MM.1S (cell line): ENCODE data around the gene RAB6B.

Source experiments
- DNase-seq: peaks from one replicate; pipeline ENCODE4 v3.0.0-alpha.2; 2015
- H2AFZ ChIP-seq: fragments of 300-600 bp; sonication (generic); 2 replicates; pipeline ENCODE4 v1.6.0; 2016; ENCODE audit warnings: antibody characterized with exemption, low read length
- H3F3A ChIP-seq: fragments of 300-600 bp; sonication (generic); 2 replicates; pipeline ENCODE4 v1.6.1; 2016; ENCODE audit warnings: mild to moderate bottlenecking, antibody characterized with exemption, low read length, moderate library complexity, mixed read lengths; ENCODE audit not compliant: insufficient read depth
- H3K27ac ChIP-seq: fragments of 300-600 bp; sonication (generic); 2 replicates; pipeline ENCODE4 v1.5.1; 2016; ENCODE audit warnings: mild to moderate bottlenecking, low read length
- H3K27me3 ChIP-seq: fragments of 300-600 bp; sonication (generic); replicated peaks from 2 replicates; pipeline ENCODE4 v1.6.0; 2016; ENCODE audit warnings: low read length; ENCODE audit not compliant: insufficient read depth
- H3K36me3 ChIP-seq: fragments of 300-600 bp; sonication (generic); replicated peaks from 2 replicates; pipeline ENCODE4 v1.6.1; 2016; ENCODE audit warnings: mild to moderate bottlenecking, low read length, mixed read lengths; ENCODE audit not compliant: insufficient read depth
- H3K4me1 ChIP-seq: fragments of 300-600 bp; sonication (generic); 2 replicates; pipeline ENCODE4 v1.6.1; 2016; ENCODE audit warnings: low read length, mixed read lengths
- H3K4me2 ChIP-seq: fragments of 300-600 bp; sonication (generic); 2 replicates; pipeline ENCODE4 v1.6.0; 2016; ENCODE audit warnings: low read depth, low read length
- H3K4me3 ChIP-seq: fragments of 300-600 bp; sonication (generic); 2 replicates; pipeline ENCODE4 v1.5.1; 2016; ENCODE audit warnings: low read length, mixed read lengths
- H3K79me2 ChIP-seq: fragments of 300-600 bp; sonication (generic); 2 replicates; pipeline ENCODE4 v1.6.1; 2016; ENCODE audit warnings: mixed run types, low read length, mixed read lengths
- H3K9ac ChIP-seq: fragments of 300-600 bp; sonication (generic); 2 replicates; pipeline ENCODE4 v1.6.1; 2016; ENCODE audit warnings: low read length, mixed read lengths
- H3K9me2 ChIP-seq: fragments of 300-600 bp; sonication (generic); replicated peaks from 2 replicates; pipeline ENCODE4 v1.6.1; 2016; ENCODE audit warnings: mild to moderate bottlenecking, low read length, mixed read lengths; ENCODE audit not compliant: insufficient read depth
- H3K9me3 ChIP-seq: fragments of 300-600 bp; sonication (generic); replicated peaks from 2 replicates; pipeline ENCODE4 v1.6.1; 2016; ENCODE audit warnings: mild to moderate bottlenecking, low read length, mixed read lengths; ENCODE audit not compliant: insufficient read depth
- H4K20me1 ChIP-seq: fragments of 300-600 bp; sonication (generic); 2 replicates; pipeline ENCODE4 v1.6.1; 2016; ENCODE audit warnings: mild to moderate bottlenecking, low read length, moderate library complexity, mixed read lengths; ENCODE audit not compliant: insufficient read depth
- EZH2 ChIP-seq: fragments of 300-600 bp; sonication (generic); optimal IDR thresholded peaks from 2 replicates; pipeline ENCODE3; 2017; ENCODE audit warnings: low read depth, mild to moderate bottlenecking, antibody characterized with exemption, low read length, mixed read lengths
- EZH2phosphoT487 ChIP-seq: fragments of 300-600 bp; sonication (generic); IDR thresholded peaks from 2 replicates; pipeline ENCODE4 v1.6.1; 2018; ENCODE audit warnings: antibody characterized with exemption, low read length
- TF ChIP-seq, protein P1 (sequence below): fragments of 300-600 bp; sonication (generic); IDR thresholded peaks from 2 replicates; pipeline ENCODE4 v1.5.1; 2016; ENCODE audit warnings: antibody characterized with exemption, low read length, mixed read lengths

Gene RAB6B

GRCh38 chr3:133943639-133944141 is 48.0 kb upstream of the RAB6B start:
- H3K4me1 ChIP-seq, result peaks cover 12% of the 10 kb centered on the region
- H3K79me2 ChIP-seq, result no peaks in the 10 kb centered on the region
- H3K27ac ChIP-seq, result no peak overlapping the region
- TF ChIP-seq EZH2phosphoT487 (no peak), EZH2 (no peak)
- TF ChIP-seq, protein P1, sequence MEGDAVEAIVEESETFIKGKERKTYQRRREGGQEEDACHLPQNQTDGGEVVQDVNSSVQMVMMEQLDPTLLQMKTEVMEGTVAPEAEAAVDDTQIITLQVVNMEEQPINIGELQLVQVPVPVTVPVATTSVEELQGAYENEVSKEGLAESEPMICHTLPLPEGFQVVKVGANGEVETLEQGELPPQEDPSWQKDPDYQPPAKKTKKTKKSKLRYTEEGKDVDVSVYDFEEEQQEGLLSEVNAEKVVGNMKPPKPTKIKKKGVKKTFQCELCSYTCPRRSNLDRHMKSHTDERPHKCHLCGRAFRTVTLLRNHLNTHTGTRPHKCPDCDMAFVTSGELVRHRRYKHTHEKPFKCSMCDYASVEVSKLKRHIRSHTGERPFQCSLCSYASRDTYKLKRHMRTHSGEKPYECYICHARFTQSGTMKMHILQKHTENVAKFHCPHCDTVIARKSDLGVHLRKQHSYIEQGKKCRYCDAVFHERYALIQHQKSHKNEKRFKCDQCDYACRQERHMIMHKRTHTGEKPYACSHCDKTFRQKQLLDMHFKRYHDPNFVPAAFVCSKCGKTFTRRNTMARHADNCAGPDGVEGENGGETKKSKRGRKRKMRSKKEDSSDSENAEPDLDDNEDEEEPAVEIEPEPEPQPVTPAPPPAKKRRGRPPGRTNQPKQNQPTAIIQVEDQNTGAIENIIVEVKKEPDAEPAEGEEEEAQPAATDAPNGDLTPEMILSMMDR, result no peak
- no peak overlapping the region for H3K4me2 ChIP-seq
- H3F3A ChIP-seq, result no peaks in the 10 kb centered on the region; the same call in 1 of the 2 replicates
- H2AFZ ChIP-seq, result no peak overlapping the region
- no peaks in the 10 kb centered on the region for H3K27me3 ChIP-seq
- H4K20me1 ChIP-seq, result no peaks in the 10 kb centered on the region
- H3K4me3 ChIP-seq, result no peak overlapping the region
- H3K9me2 ChIP-seq, result no peaks in the 10 kb centered on the region
- H3K36me3 ChIP-seq, result no peaks in the 10 kb centered on the region
- no peak overlapping the region for H3K9ac ChIP-seq
- no peaks in the 10 kb centered on the region for H3K9me3 ChIP-seq
- no peak for DNase-seq

DNA sequence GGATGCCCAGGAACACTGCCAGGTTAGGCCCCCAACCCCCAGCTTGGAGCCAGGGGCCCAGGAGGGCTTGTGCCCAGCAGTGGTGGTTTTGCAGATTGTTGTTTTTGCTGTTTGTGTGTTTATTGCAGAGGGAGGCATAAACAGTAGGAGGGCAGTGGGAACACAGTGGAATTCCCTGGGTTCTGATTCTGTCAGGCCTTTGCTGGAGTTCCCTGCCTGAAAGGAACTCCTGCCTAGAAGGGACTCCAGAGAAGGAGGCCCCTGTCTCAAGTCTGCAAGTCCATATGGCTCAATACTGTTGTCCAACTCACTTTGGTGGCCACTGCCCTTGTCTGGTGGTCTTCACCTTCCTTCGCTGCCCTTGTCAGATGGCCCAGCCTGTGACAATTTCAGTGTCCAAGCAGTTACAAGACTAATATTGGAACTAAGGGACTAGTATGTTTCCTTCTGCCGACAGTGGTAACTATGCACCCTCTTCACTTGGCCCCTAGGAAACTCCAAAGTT is 47.4 kb upstream of the RAB6B start:
- H3K4me1 ChIP-seq, result peaks cover 12% of the 10 kb centered on the region
- H3K27ac ChIP-seq, result no peak overlapping the region
- H3K4me2 ChIP-seq, result no peak overlapping the region

DNA sequence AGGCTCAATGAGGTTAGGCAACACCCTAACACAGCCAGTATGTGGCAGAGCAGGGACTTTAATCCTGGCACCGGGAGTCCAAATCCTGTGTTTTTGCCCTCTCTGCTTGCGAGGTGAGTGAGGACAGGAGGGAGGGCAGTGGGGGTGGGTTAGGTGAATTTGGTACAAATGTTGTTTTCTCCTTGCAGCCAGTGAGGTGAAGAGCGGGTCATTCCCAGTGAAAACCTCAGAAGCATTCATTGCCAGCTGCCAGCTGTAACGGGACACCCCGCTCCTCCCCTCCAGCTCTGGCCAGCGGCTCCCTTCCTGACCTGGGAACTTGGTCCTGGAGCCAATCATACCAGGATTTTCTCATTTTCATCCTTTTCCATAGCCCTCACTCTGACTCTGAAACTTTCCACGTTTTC is 45.7 kb upstream of the RAB6B start:
- Histone ChIP-seq H3K27me3 (no peaks in the 10 kb centered on the region), H3K4me1 (peaks cover 8% of the 10 kb centered on the region), H3K4me2 (no peak overlapping the region), H3K79me2 (no peaks in the 10 kb centered on the region), H3F3A (no peaks in the 10 kb centered on the region; the same call in 1 of the 2 replicates), H3K36me3 (no peaks in the 10 kb centered on the region), H3K9me3 (no peaks in the 10 kb centered on the region), H2AFZ (no peak overlapping the region), H3K27ac (no peak overlapping the region), H4K20me1 (no peaks in the 10 kb centered on the region), H3K9me2 (no peaks in the 10 kb centered on the region), H3K9ac (no peak overlapping the region), H3K4me3 (no peak overlapping the region)
- TF ChIP-seq EZH2 (no peak), EZH2phosphoT487 (no peak)
- TF ChIP-seq, protein P1, result no peak
- no peak for DNase-seq

More for the DNA sequence above, 47.4 kb upstream of the RAB6B start:
- Histone ChIP-seq H3F3A (no peaks in the 10 kb centered on the region; the same call in 1 of the 2 replicates), H4K20me1 (no peaks in the 10 kb centered on the region), H3K79me2 (no peaks in the 10 kb centered on the region), H2AFZ (no peak overlapping the region), H3K9me2 (no peaks in the 10 kb centered on the region), H3K4me3 (no peak overlapping the region), H3K36me3 (no peaks in the 10 kb centered on the region), H3K9ac (no peak overlapping the region), H3K27me3 (no peaks in the 10 kb centered on the region), H3K9me3 (no peaks in the 10 kb centered on the region)
- TF ChIP-seq, protein P1, result no peak
- no peak for TF ChIP-seq EZH2phosphoT487
- TF ChIP-seq EZH2, result no peak
- no peak for DNase-seq
